Measurements from ENCODE around the gene CRTAP. TPM values are rescaled to one million over a fixed set of nuclear protein-coding genes. Genes with fewer than 3 reads are reported as not detected.
"Not testable (repeated sequence)": the region's sequence is repeated elsewhere in the genome, so short reads cannot be mapped to it uniquely, and the experiment has no call there.

The CRTAP gene
- total RNA-seq: 100 to 1,000 TPM in 1 of 4 donors, 10 to 100 TPM in 3; 75.2 to 107 (median 83.1) TPM

DNA sequence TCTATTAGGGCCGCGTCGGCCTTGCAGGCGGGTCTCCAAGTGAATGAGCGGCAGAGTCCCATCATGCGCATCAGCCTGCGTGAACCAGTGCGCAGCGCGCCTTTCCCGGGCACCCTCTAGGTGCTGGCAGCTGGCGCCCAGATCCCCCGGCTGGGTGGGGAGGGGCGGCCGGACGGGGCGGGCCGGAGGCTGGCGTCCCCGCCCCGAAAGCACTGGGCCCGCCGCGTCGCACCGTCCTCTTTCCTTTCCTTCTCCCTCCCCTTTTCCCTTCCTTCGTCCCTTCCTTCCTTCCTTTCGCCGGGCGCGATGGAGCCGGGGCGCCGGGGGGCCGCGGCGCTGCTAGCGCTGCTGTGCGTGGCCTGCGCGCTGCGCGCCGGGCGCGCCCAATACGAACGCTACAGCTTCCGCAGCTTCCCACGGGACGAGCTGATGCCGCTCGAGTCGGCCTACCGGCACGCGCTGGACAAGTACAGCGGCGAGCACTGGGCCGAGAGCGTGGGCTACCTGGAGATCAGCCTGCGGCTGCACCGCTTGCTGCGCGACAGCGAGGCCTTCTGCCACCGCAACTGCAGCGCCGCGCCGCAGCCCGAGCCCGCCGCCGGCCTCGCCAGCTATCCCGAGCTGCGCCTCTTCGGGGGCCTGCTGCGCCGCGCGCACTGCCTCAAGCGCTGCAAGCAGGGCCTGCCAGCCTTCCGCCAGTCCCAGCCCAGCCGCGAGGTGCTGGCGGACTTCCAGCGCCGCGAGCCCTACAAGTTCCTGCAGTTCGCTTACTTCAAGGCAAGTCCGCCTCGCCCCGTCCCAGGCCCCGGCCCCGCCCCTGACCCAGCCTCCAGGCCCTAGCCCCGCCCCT is at the start of gene CRTAP:
TSS of gene CRTAP (plus strand) at position 243 of the 850 bp plus-strand sequence. CDS start at position 307, 64 bp downstream.
- DNase-seq: peak; percentile 92 to 97
- peak; percentile 76 to 80 for ATAC-seq
- H3K9me3 ChIP-seq: no peaks in the 10 kb centered on the region
- peak within 1 kb of the TSS; percentile 69 to 90 (median 70) for H3K4me3 ChIP-seq
- in situ Hi-C loops (cut with MboI; ENCODE audit: low sequenced_read_pairs in 4 of 4) (loop anchor here in 1 of 4 donors (10.0 kb wide), 1 partner anchor 321 kb away; no protein-coding TSS in a partner anchor), intact Hi-C loops (cut with DNase I; ENCODE audit: low total_unique reads) (loop anchor here (2.0 to 10.0 kb wide), 2 partner anchors 327 to 601 kb away; partner anchors contain the start of genes CLASP2 and UBP1)
- TF ChIP-seq CTCF (IDR thresholded peaks at IDR 0.05 in 4 of 5, conservative IDR thresholded peaks at IDR 0.05 in 1 of 5): peak in 1 of 5 experiments; percentile 17
- peak; percentile 38 to 48 for TF ChIP-seq POLR2A (IDR thresholded peaks at IDR 0.05)
- no peaks in the 10 kb centered on the region for H3K27me3 ChIP-seq
- H3K27ac ChIP-seq: peak within 1 kb of the TSS; percentile 87 to 96 (median 94)
- H3K36me3 ChIP-seq: no peaks in the 10 kb centered on the region
- peaks cover 9% of the 10 kb centered on the region in 2 donors for H3K4me1 ChIP-seq

GRCh38 chr3:33064929-33065328 is 48.9 kb upstream of the CRTAP start:
- H3K4me3 ChIP-seq: no peak overlapping the region
- in situ Hi-C loops (cut with MboI; ENCODE audit: low sequenced_read_pairs in 4 of 4) (no loop called here), intact Hi-C loops (cut with DNase I; ENCODE audit: low total_unique reads) (no loop called here)
- no peaks in the 10 kb centered on the region for H3K27me3 ChIP-seq
- TF ChIP-seq POLR2A (IDR thresholded peaks at IDR 0.05) (no peak), CTCF (IDR thresholded peaks at IDR 0.05 in 4 of 5, conservative IDR thresholded peaks at IDR 0.05 in 1 of 5) (no peak)
- no peaks in the 10 kb centered on the region for H3K4me1 ChIP-seq
- no peak for ATAC-seq
- H3K27ac ChIP-seq: no peak overlapping the region
- peaks cover 0 to 57% of the 10 kb centered on the region in 2 donors for H3K36me3 ChIP-seq
- DNase-seq: no peak
- no peaks in the 10 kb centered on the region for H3K9me3 ChIP-seq

DNA sequence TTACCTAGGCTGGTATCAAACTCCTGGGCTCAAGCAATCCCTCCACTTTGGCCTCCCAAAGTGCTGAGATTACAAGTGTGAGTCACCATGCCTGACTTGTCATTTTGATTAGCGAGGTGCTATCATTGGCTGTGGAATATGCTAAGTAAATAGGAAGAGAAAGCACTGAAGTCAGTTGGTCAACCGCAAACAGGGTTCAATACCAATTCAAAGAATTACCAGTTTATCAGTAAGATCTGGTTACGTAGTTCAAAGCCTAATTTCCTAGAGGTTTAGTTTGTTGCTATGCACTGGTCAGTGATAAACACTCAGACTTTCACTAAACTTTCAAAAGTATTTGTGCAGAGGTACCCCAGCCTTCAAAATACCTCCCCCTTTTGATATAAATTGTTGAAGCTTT is 46.3 kb upstream of the CRTAP start:
- H3K9me3 ChIP-seq: no peaks in the 10 kb centered on the region
- DNase-seq: no peak
- no peak overlapping the region for H3K27ac ChIP-seq
- in situ Hi-C loops (cut with MboI; ENCODE audit: low sequenced_read_pairs in 4 of 4) (no loop called here), intact Hi-C loops (cut with DNase I; ENCODE audit: low total_unique reads) (no loop called here)
- no peaks in the 10 kb centered on the region for H3K27me3 ChIP-seq
- no peaks in the 10 kb centered on the region for H3K4me1 ChIP-seq
- H3K36me3 ChIP-seq: peaks cover 0 to 47% of the 10 kb centered on the region in 2 donors
- no peak for TF ChIP-seq POLR2A (IDR thresholded peaks at IDR 0.05)
- TF ChIP-seq CTCF (IDR thresholded peaks at IDR 0.05 in 4 of 5, conservative IDR thresholded peaks at IDR 0.05 in 1 of 5): no peak
- no peak overlapping the region for H3K4me3 ChIP-seq
- no peak for ATAC-seq

GRCh38 chr3:33069862-33070261 is 44.0 kb upstream of the CRTAP start:
- H3K27ac ChIP-seq; H3K27me3 ChIP-seq; in situ Hi-C loops (cut with MboI; ENCODE audit: low sequenced_read_pairs in 4 of 4); H3K9me3 ChIP-seq; H3K4me3 ChIP-seq; intact Hi-C loops (cut with DNase I; ENCODE audit: low total_unique reads); ATAC-seq; H3K4me1 ChIP-seq; DNase-seq: not testable (repeated sequence)
- H3K36me3 ChIP-seq: peaks cover 0 to 29% of the 10 kb centered on the region in 2 donors

- in situ Hi-C loops (cut with MboI; ENCODE audit: low sequenced_read_pairs in 4 of 4): no loop called here
These were observed 42.6 kb upstream of the CRTAP start for GRCh38 chr3:33071181-33071580.

More at GRCh38 chr3:33071181-33071580, 42.6 kb upstream of the CRTAP start:
- H3K27me3 ChIP-seq: no peaks in the 10 kb centered on the region
- DNase-seq (no peak), ATAC-seq (no peak)
- intact Hi-C loops (cut with DNase I; ENCODE audit: low total_unique reads): no loop called here
- TF ChIP-seq POLR2A (IDR thresholded peaks at IDR 0.05): no peak
- TF ChIP-seq CTCF (IDR thresholded peaks at IDR 0.05 in 4 of 5, conservative IDR thresholded peaks at IDR 0.05 in 1 of 5): no peak
- H3K36me3 ChIP-seq: peaks cover 0 to 22% of the 10 kb centered on the region in 2 donors
- H3K9me3 ChIP-seq: no peaks in the 10 kb centered on the region
- no peak overlapping the region for H3K27ac ChIP-seq
- H3K4me1 ChIP-seq: no peaks in the 10 kb centered on the region
- no peak overlapping the region for H3K4me3 ChIP-seq
